K562 (cell line): ENCODE measurements around the gene STAMBPL1. TPM values are rescaled to one million over a fixed set of nuclear protein-coding genes. Genes with fewer than 3 reads are reported as not detected.

Source experiments
- ATF2 ChIP-seq: sonication (generic); formaldehyde crosslinking; IDR thresholded peaks from 2 replicates; pipeline ENCODE4 v1.8.1; 2022; ENCODE audit warnings: missing genetic modification reagents
- CBX1 ChIP-seq: sonication (generic); IDR thresholded peaks from 2 replicates; pipeline ENCODE4 v1.6.1; 2016; ENCODE audit warnings: antibody characterized with exemption, low read depth, mild to moderate bottlenecking
- DIDO1 ChIP-seq: fragments of 450-650 bp; IDR thresholded peaks from 2 replicates; pipeline ENCODE4 v1.6.1; 2016; ENCODE audit warnings: low read depth, missing biosample characterization, missing genetic modification characterization
- NKRF ChIP-seq: fragments of 450-650 bp; IDR thresholded peaks from 2 replicates; pipeline ENCODE4 v1.6.1; 2016; ENCODE audit warnings: borderline replicate concordance
- PHF8 ChIP-seq: fragments of 200-600 bp; sonication (generic); IDR thresholded peaks from 2 replicates; pipeline ENCODE4 v1.6.1; 2012; ENCODE audit warnings: mixed run types, mild to moderate bottlenecking, inconsistent platforms, low read length, moderate library complexity, borderline replicate concordance
- SNRNP70 ChIP-seq: fragments of 200-400 bp; formaldehyde crosslinking; optimal IDR thresholded peaks from 2 replicates; pipeline ENCODE3; 2017; ENCODE audit warnings: low read depth, low read length
- ZNF639 ChIP-seq, 2 experiments: fragments of 200-800 bp in 1 of 2; sonication (Bioruptor generic) in 1 of 2; sonication (generic) in 1 of 2; formaldehyde crosslinking in 1 of 2; IDR thresholded peaks in 1 of 2; conservative IDR thresholded peaks in 1 of 2; 2 replicates each; pipeline versions ENCODE4 v1.5.0 to v1.6.1; 2016 to 2020; ENCODE audit warnings: missing compliant biosample characterization in 1 of 2, missing genetic modification characterization in 1 of 2, missing genetic modification reagents in 1 of 2
- polyA plus RNA-seq, 8 experiments: library from polyadenylated mRNA; depleted of rRNA in 4 of 8; stranded (reverse) in 5 of 8; unstranded in 3 of 8; fragments of >200 nt; fragmentation: Nextera tagmentation in 2 of 8; fragmentation: Illumina TruSeq in 1 of 8; extraction: Ambion mirVana in 2 of 8; extraction: Trizol in 1 of 8; gene quantifications; 2 replicates each; pipeline versions ENCODE4 v1.2.1 to v1.2.3, GENCODE V29; 2011 to 2014; ENCODE audit warnings: inconsistent platforms in 1 of 8, missing spikeins in 1 of 8
- total RNA-seq, 7 experiments: library from RNA; depleted of rRNA in 6 of 7; stranded (reverse); fragments of >200 nt in 6 of 7; fragmentation: Illumina TruSeq in 2 of 7; extraction: Trizol in 2 of 7; gene quantifications; 2 replicates each; pipeline versions ENCODE4 v1.2.1 to v1.2.3, GENCODE V29; 2011 to 2021; ENCODE audit warnings: low replicate concordance in 1 of 7

Gene STAMBPL1
- total and polyA plus RNA-seq, 9 of the 15 experiments (the other 6 are each of a cell fraction or from before 2014, with no cell fraction given): 0.09 TPM; not detected in 8

GRCh38 chr10:88888810-88889445, 8.9 kb downstream of the STAMBPL1 start (continued):
- TF ChIP-seq ZNF639 (CRISPR knock-in tag; conservative IDR thresholded peaks at IDR 0.05 in 1 of 2, IDR thresholded peaks at IDR 0.05 in 1 of 2) (no peak), ATF2 (CRISPR knock-in tag) (no peak), PHF8 (no peak), NKRF (no peak), CBX1 (no peak), DIDO1 (tag) (no peak), SNRNP70 (no peak)
